Measurements from ENCODE around the gene NTF3.

Gene NTF3

GRCh38 chr12:5456906-5457305, 25.0 kb downstream of the NTF3 start:
- no peak for DNase-seq (ENCODE audit: low read depth)

GRCh38 chr12:5458229-5459050, 26.5 kb downstream of the NTF3 start:
- no peak for DNase-seq (ENCODE audit: low read depth)

GRCh38 chr12:5459051-5459782, 27.3 kb downstream of the NTF3 start:
- DNase-seq (ENCODE audit: low read depth) = no peak

DNA sequence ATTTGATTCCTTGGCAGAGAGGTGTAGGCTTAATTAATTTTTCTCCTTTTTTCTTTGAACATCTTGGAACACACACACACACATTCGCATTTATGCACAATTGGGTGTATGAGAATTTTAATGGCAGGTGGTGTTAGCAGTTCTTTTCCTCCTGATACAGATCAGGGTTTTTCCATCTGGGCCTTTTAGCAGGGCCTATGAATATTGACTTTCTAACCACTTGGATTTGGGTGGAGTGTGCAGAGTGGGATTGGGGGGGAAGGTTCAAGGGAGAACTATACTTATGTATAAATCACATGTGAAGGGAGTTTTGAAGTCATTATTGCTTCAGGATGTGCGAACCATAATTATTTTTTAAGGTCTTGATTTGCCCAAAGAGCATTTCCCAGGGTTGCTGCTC, 28.9 kb downstream of the NTF3 start:
- no peak for DNase-seq (ENCODE audit: low read depth)

- DNase-seq (ENCODE audit: low read depth) = no peak
Measured at GRCh38 chr12:5461966-5462365, 30.1 kb downstream of the NTF3 start.

- no peak for DNase-seq (ENCODE audit: low read depth)
Measured at GRCh38 chr12:5464096-5464495, 32.2 kb downstream of the NTF3 start.

GRCh38 chr12:5465384-5465783, 33.5 kb downstream of the NTF3 start:
- DNase-seq (ENCODE audit: low read depth) = no peak

DNA sequence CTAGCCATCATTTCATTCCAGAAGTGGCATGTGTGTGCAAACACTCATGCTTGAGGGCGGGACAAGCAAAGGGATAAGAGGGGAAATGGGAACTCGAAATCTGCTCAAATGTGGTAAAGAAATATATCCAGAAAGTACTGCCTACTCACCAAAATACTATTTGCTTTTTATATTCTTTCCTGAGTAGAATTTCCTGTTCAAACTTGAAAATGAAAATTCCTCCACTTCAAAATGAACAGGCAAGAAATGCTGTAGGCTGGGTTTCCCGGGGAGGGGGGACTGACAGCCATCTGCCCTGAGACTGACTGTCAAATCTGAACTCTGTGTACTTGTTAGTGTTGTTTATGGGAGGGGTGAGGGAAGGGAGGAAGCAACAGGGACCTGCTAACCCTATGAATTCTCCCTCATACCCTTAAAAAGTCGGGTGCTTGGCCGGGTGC, 34.6 kb downstream of the NTF3 start:
- DNase-seq (ENCODE audit: low read depth) = no peak

DNA sequence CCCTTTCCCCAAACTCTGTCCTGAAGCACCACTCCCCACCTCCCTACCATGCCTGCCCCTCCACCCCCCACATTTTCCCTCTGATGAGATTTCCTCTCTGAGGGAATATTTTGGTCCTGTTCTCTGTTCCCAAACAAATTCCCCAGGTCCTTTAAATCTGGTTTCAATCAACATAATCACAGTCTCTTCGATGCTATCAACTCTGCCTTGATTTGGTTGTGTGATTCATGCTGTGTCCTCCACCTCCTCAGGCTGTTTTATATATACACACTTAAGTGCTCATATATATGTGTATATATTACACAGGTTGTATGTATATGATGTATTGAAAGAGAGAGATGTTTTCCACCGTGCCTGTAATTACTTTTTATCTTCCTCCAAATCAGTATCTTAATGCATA, 36.0 kb downstream of the NTF3 start:
- no peak for DNase-seq (ENCODE audit: low read depth)

- no peak for DNase-seq (ENCODE audit: low read depth)
Measured at GRCh38 chr12:5470221-5470620, 38.3 kb downstream of the NTF3 start.

DNA sequence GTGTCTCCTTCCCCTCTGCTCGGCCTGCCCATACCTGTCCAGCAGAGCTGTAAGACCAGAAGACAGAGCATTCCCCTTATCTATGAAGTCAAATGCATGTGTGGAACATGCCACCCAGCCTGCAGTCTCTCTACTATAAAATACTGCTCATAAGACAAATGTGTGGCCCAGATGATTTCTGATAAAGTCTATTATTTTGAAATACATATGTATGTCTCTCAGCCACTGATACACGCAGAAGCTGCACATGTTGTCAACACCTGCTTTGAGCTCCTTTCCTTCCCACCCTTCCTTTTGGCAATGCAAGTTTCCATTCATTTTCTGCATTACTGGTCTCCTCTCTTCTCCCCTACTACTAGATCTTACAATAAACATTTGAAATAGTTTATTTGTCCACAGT, 38.8 kb downstream of the NTF3 start:
- no peak for DNase-seq (ENCODE audit: low read depth)

DNA sequence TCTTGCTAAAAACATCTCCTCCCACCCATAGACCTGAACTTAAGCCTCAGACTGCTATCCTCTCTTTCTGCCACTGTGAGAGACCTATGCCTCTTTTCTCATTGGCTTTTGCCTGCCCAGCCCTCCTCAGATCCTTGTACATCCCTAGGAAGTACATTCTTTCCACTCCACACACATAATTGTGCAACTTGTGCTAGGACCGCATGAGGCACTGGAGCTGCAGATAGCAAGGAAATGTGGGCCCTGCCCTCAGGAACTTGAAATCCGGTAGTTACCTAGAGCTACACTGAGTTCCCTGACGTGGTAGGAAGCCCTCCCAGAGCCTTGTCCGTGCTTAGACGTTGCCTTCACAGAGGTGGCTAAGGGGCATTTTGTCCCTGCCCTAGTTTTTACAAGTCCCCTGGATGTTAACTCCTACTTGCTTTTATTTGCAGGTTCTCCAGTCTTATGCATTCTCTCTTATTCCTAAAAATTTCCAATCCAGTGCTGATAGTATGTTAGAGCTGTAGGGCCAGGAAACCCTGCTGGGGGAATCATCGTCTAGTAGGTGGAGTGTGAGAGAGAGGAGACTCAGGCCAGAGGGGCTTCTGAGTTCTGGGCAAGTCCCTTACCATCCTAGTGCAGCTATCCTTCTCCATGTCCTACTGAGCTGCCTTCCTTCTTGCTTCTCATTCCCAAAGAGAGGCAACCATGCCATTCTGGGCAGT, 41.3 kb downstream of the NTF3 start:
- DNase-seq (ENCODE audit: low read depth) = no peak

DNA sequence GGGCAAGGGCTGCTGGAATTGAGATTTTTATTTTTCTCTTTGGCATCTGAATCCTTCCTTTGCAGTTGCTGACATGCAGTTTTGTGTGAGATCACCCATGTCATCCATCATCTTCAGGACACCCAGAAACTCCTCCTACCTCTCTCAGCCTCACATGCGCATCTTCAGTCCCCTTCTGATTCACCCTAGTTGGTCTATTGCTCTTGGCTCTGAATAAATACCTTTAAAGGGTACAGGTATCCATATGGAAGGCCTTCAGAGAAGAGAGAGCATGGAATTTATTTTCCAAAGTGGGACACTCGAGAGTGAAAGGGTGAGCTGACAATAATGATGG, 41.8 kb downstream of the NTF3 start:
- no peak for DNase-seq (ENCODE audit: low read depth)

GRCh38 chr12:5476356-5476755, 44.4 kb downstream of the NTF3 start:
- no peak for DNase-seq (ENCODE audit: low read depth)

DNA sequence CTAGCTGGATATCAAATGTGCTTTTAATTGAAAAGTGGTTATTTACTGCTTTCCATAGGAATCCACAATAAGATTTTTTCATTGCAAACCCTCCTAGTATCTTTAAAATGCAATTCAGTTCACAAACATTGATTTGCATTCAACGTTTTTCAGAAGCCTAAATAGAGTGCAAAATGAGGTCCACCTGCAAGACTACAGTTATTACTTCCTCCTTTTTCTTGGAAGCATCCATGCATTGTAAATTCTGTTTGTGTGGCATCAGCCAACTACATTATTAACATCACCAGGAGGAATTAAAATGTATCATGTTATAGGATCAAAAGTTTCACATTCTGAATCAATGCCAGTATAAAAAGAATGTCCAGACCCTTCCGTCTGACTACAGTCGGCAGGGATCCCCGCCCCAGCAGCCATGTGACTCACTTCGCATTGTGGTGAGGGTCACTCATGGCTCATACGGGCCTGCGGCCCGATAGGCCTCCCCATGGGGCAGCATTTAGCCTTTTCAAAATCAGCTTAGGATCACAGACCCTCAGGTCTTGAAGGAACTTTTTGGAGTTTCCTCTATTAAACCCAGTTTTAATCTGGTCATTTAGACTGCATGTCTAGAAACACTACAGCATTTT, 46.3 kb downstream of the NTF3 start:
- DNase-seq (ENCODE audit: low read depth) = no peak

DNA sequence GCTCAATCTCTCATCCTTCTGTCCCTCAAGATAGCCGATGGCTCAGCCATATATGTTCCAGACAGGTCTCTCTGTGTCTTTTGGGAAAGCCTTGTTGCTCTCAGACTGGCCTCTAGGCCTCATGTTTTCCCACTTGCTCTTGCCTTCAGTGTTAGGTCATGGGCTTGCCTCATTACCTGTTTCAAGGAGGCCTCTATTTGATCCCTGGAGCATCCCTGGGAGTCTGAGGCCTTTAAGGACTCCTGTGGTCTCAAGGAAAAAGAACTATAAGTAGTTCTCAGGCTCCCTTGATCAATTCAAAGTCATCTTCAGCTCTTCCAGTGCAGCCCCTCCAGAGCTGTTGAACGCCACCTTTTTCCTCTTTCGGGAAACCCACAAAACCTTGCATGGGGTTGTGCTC, 47.9 kb downstream of the NTF3 start:
- no peak for DNase-seq (ENCODE audit: low read depth)

DNA sequence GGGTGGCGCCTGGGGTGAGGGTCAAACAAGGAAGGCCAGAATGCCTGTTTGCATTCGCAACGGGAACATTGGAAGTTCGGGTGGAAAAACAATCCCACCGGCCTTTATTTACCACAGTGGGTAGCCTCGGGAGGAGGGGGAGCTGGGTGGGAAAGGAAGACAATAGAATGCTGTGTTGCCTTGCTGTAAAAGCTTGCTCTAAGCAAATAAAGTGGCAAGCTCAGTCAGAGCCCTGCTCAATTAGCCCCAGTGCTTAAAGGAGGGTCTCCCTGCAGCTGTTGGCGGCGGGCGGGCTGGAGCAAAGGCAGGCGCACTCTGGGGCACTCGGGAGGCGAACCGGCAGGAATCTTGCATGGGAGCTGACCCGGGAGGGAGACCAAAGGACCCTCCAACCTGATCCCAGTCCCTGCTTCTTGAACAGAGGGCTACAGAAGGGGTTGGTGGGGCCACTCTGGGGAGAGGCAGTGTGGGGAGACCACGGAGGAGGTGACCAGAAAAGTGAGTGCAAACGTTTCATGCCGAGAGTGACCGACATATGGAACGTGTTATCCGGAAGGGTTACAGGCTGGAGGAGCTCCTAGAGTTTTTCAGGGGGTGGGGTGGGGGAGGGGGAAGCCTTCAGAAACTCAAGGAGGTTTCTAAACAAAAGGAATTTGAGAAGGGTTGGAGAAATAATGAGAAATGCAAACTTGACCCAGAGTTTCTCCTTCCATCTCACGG, 48.5 kb downstream of the NTF3 start:
- DNase-seq (ENCODE audit: low read depth) = no peak

DNA sequence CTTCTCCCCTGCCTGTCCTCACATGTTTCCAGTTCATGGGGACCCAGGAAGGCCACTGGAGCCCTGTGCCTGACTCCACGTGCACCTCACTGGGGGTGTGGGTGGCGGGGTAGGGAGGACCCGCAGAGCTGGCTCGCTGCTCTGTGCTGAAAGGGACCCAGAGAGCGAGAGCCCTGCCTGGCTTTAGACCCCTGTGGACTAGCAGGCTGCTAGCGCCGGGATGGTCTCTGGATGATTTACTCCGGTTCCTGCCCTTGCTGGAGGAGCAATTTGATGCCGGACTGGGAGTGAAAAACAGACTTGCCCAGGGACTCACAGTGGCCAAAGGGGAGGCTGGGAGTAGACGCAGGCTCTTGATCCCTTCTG, 49.0 kb downstream of the NTF3 start:
- DNase-seq (ENCODE audit: low read depth) = no peak

GRCh38 chr12:5481645-5482044, 49.7 kb downstream of the NTF3 start:
- no peak for DNase-seq (ENCODE audit: low read depth)

- no peak for DNase-seq (ENCODE audit: low read depth)
Measured at GRCh38 chr12:5484426-5484825, 52.5 kb downstream of the NTF3 start.

GRCh38 chr12:5485454-5485853, 53.5 kb downstream of the NTF3 start:
- DNase-seq (ENCODE audit: low read depth) = no peak

GRCh38 chr12:5487076-5487475, 55.2 kb downstream of the NTF3 start:
- no peak for DNase-seq (ENCODE audit: low read depth)
